DND-41 (cell line): ENCODE data around the gene TRAF3IP1.

Source experiments
- CTCF ChIP-seq: IDR thresholded peaks from 2 replicates; pipeline ENCODE4 v1.5.1; 2012; ENCODE audit warnings: borderline replicate concordance, low read length, moderate library complexity, mild to moderate bottlenecking; ENCODE audit not compliant: poor library complexity, severe bottlenecking; ENCODE audit errors: extremely low read depth
- EZH2 ChIP-seq: IDR thresholded peaks from 3 replicates; pipeline ENCODE4 v1.6.1; 2012; ENCODE audit warnings: borderline replicate concordance, low read depth, mild to moderate bottlenecking, moderate library complexity, low read length, inconsistent platforms; ENCODE audit not compliant: severe bottlenecking

- no peak for TF ChIP-seq CTCF
- TF ChIP-seq EZH2, result no peak
Measured at GRCh38 chr2:238412067-238412767, 91.9 kb downstream of the TRAF3IP1 start.
